SJCRH30 (cell line): ENCODE data around the gene NEU1. TPM values are rescaled to one million over a fixed set of nuclear protein-coding genes. Genes with fewer than 3 reads are reported as not detected.
"Not testable (repeated sequence)": the region's sequence is repeated elsewhere in the genome, so short reads cannot be mapped to it uniquely, and the experiment has no call there.

Experiments
- DNase-seq, 2 experiments: peaks; one replicate each; pipeline ENCODE4 v3.0.0-alpha.2; 2015 to 2020
- H3K27ac ChIP-seq: fragments of 250-450 bp; sonication (Bioruptor Pico); 2 replicates; pipeline ENCODE4 v1.5.1; 2020; ENCODE audit warnings: mild to moderate bottlenecking, moderate library complexity
- H3K27me3 ChIP-seq: fragments of 250-450 bp; sonication (Bioruptor Pico); 2 replicates; pipeline ENCODE4 v1.5.1; 2020; ENCODE audit warnings: mild to moderate bottlenecking, moderate library complexity
- H3K36me3 ChIP-seq: fragments of 250-450 bp; sonication (Bioruptor Pico); 2 replicates; pipeline ENCODE4 v1.5.1; 2020; ENCODE audit warnings: mild to moderate bottlenecking, moderate library complexity
- H3K4me1 ChIP-seq: fragments of 250-450 bp; sonication (Bioruptor Pico); 2 replicates; pipeline ENCODE4 v1.5.1; 2020; ENCODE audit warnings: mild to moderate bottlenecking, moderate library complexity
- H3K4me3 ChIP-seq: fragments of 250-450 bp; sonication (Bioruptor Pico); 2 replicates; pipeline ENCODE4 v1.5.1; 2020; ENCODE audit warnings: mild to moderate bottlenecking, moderate library complexity
- H3K9me3 ChIP-seq: fragments of 250-450 bp; sonication (Bioruptor Pico); replicated peaks from 2 replicates; pipeline ENCODE4 v1.5.1; 2020; ENCODE audit warnings: mild to moderate bottlenecking, moderate library complexity
- total RNA-seq: library from RNA; depleted of rRNA; stranded (reverse); fragments of >200 nt; shearing (Covaris generic); gene quantifications from 2 replicates; pipeline ENCODE4 v1.2.3, GENCODE V29; 2014; rRNA removed

NEU1 gene
- total RNA-seq, 1 experiment from 2014 or later = 21.2 TPM

GRCh38 chr6:31814677-31815024 lies 48.0 kb downstream of the NEU1 start:
- Histone ChIP-seq H3K36me3 (no peaks in the 10 kb centered on the region), H3K4me3 (no peak overlapping the region), H3K27me3 (no peaks in the 10 kb centered on the region), H3K4me1 (no peaks in the 10 kb centered on the region), H3K9me3 (no peaks in the 10 kb centered on the region), H3K27ac (no peak overlapping the region)
- DNase-seq = no peak

- Histone ChIP-seq H3K4me1 (no peaks in the 10 kb centered on the region), H3K4me3 (no peak overlapping the region), H3K27ac (no peak overlapping the region), H3K27me3 (no peaks in the 10 kb centered on the region), H3K9me3 (no peaks in the 10 kb centered on the region), H3K36me3 (no peaks in the 10 kb centered on the region)
- DNase-seq = no peak
Measured at GRCh38 chr6:31813465-31813849, 49.2 kb downstream of the NEU1 start.

GRCh38 chr6:31811645-31812044 lies 51.0 kb downstream of the NEU1 start:
- H3K4me1 ChIP-seq = no peaks in the 10 kb centered on the region
- no peaks in the 10 kb centered on the region for H3K36me3 ChIP-seq
- no peak overlapping the region for H3K27ac ChIP-seq
- H3K4me3 ChIP-seq = no peak overlapping the region
- DNase-seq = no peak
- no peaks in the 10 kb centered on the region for H3K9me3 ChIP-seq
- no peaks in the 10 kb centered on the region for H3K27me3 ChIP-seq

- H3K27me3 ChIP-seq, H3K9me3 ChIP-seq, H3K4me1 ChIP-seq, H3K27ac ChIP-seq, DNase-seq, H3K36me3 ChIP-seq, H3K4me3 ChIP-seq: not testable (repeated sequence)
Measured at GRCh38 chr6:31808599-31808998, 54.0 kb downstream of the NEU1 start.

Other genes starting within 250 kb of the NEU1 start
- not detected in 2 replicates for gene AIF1, start 247.6 kb downstream of the NEU1 start, total RNA-seq
- gene PRRC2A, start 242.1 kb downstream of the NEU1 start, total RNA-seq = 98.7 and 109 TPM in 2 replicates
- 165 and 188 TPM in 2 replicates for gene BAG6, start 210.2 kb downstream of the NEU1 start, total RNA-seq
- gene APOM, start 206.9 kb downstream of the NEU1 start, total RNA-seq = 1.8 and 2.0 TPM in 2 replicates
- 17.6 and 19.0 TPM in 2 replicates for gene C6orf47, start 202.0 kb downstream of the NEU1 start, total RNA-seq
- gene GPANK1, start 197.8 kb downstream of the NEU1 start, total RNA-seq = 19.5 and 23.6 TPM in 2 replicates
- gene CSNK2B, start 196.7 kb downstream of the NEU1 start, total RNA-seq = 197 and 208 TPM in 2 replicates
- 3.2 and 7.0 TPM in 2 replicates for gene LY6G5B, start 192.8 kb downstream of the NEU1 start, total RNA-seq
- gene LY6G5C, start 181.8 kb downstream of the NEU1 start, total RNA-seq = 0.25 and 1.6 TPM in 2 replicates
- 18.8 and 22.4 TPM in 2 replicates for gene ABHD16A, start 159.5 kb downstream of the NEU1 start, total RNA-seq
- not detected in 2 replicates for gene LY6G6F, start 156.0 kb downstream of the NEU1 start, total RNA-seq
- not detected in 2 replicates for gene LY6G6D, start 147.5 kb downstream of the NEU1 start, total RNA-seq
- not detected in 2 replicates for gene LY6G6C, start 141.1 kb downstream of the NEU1 start, total RNA-seq
- gene MPIG6B, start 139.4 kb downstream of the NEU1 start, total RNA-seq = 0.47 TPM in 1 of 2 replicates, not detected in the other
- gene DDAH2, start 133.5 kb downstream of the NEU1 start, total RNA-seq = 39.1 and 42.7 TPM in 2 replicates
- 210 and 234 TPM in 2 replicates for gene CLIC1, start 126.3 kb downstream of the NEU1 start, total RNA-seq
- gene MSH5, start 122.8 kb downstream of the NEU1 start, total RNA-seq = 12.9 and 13.4 TPM in 2 replicates
- 0.89 and 1.4 TPM in 2 replicates for gene SAPCD1, start 100.2 kb downstream of the NEU1 start, total RNA-seq
- gene VWA7, start 85.5 kb downstream of the NEU1 start, total RNA-seq = 0.28 and 0.34 TPM in 2 replicates
- gene VARS1, start 67.1 kb downstream of the NEU1 start, total RNA-seq = 42.5 and 45.8 TPM in 2 replicates
- gene LSM2, start 55.9 kb downstream of the NEU1 start, total RNA-seq = 90.1 and 106 TPM in 2 replicates
- 0.10 and 0.14 TPM in 2 replicates for gene HSPA1L, start 47.5 kb downstream of the NEU1 start, total RNA-seq
- gene HSPA1A, start 47.3 kb downstream of the NEU1 start, total RNA-seq = 0.56 TPM in 1 of 2 replicates, not detected in the other
- gene HSPA1B, start 35.1 kb downstream of the NEU1 start, total RNA-seq = 106 and 118 TPM in 2 replicates
- gene SLC44A4, start 16.2 kb upstream of the NEU1 start, total RNA-seq = 0.12 TPM in 1 of 2 replicates, not detected in the other
- 42.1 and 48.4 TPM in 2 replicates for gene EHMT2, start 34.9 kb upstream of the NEU1 start, total RNA-seq
- 4.8 and 5.4 TPM in 2 replicates for gene ZBTB12, start 39.3 kb upstream of the NEU1 start, total RNA-seq
- gene C2, start 64.9 kb upstream of the NEU1 start, total RNA-seq = 1.2 and 1.5 TPM in 2 replicates
- not detected in 2 replicates for gene CFB, start 83.3 kb upstream of the NEU1 start, total RNA-seq
- gene NELFE, start 96.2 kb upstream of the NEU1 start, total RNA-seq = 66.3 and 70.1 TPM in 2 replicates
- gene SKIC2, start 96.4 kb upstream of the NEU1 start, total RNA-seq = 27.3 and 37.4 TPM in 2 replicates
- 13.8 and 17.8 TPM in 2 replicates for gene DXO, start 109.3 kb upstream of the NEU1 start, total RNA-seq
- gene C4A, start 119.2 kb upstream of the NEU1 start, total RNA-seq = 0.81 and 2.5 TPM in 2 replicates
- 1.2 and 1.8 TPM in 2 replicates for gene C4B, start 152.0 kb upstream of the NEU1 start, total RNA-seq
- 0.08 TPM in 1 of 2 replicates, not detected in the other for gene CYP21A2, start 175.6 kb upstream of the NEU1 start, total RNA-seq
- gene TNXB, start 246.5 kb upstream of the NEU1 start, total RNA-seq = 1.6 and 3.3 TPM in 2 replicates